Measurements from ENCODE around the gene SLC8A3.

DNA sequence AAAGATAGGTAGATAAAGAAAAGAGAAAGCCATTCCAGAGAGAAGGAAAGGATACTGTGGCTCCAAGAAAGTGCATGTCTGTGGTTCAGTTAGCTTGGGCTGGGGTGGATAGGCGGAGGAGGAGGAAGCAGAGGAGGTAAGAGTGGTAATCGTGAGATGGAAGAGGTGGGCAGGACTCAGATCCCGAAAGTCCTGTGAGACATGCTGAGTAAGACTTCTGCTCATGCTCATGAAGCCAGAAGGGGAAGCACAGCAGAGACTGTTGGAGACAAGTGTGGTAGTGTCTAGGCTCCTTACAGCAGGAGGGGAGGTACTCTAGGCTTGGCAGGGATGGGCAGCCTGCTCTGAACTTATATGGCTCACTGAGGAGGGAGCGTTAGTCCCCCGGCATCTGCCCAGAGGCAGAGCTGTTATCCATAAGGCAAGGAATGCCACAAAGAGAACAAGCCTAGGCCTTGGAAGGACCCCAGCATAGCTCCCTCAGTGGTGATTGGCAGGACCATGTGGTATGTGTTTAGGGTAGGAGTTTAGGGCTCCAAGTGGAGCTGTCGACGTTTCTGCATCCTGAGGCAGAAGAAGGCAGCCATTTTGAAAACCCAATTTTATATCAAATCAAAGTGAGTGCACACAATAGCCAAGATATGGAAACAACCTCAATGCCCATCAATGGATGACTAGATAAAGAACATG lies 174.2 kb downstream of the SLC8A3 start:
- TF ChIP-seq, protein P1, sequence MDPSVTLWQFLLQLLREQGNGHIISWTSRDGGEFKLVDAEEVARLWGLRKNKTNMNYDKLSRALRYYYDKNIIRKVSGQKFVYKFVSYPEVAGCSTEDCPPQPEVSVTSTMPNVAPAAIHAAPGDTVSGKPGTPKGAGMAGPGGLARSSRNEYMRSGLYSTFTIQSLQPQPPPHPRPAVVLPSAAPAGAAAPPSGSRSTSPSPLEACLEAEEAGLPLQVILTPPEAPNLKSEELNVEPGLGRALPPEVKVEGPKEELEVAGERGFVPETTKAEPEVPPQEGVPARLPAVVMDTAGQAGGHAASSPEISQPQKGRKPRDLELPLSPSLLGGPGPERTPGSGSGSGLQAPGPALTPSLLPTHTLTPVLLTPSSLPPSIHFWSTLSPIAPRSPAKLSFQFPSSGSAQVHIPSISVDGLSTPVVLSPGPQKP (IDR thresholded peaks at IDR 0.05; ENCODE audit: low read depth, low read length): no peak
- TF ChIP-seq CEBPB (IDR thresholded peaks at IDR 0.05): no peak
- TF ChIP-seq, protein P2, sequence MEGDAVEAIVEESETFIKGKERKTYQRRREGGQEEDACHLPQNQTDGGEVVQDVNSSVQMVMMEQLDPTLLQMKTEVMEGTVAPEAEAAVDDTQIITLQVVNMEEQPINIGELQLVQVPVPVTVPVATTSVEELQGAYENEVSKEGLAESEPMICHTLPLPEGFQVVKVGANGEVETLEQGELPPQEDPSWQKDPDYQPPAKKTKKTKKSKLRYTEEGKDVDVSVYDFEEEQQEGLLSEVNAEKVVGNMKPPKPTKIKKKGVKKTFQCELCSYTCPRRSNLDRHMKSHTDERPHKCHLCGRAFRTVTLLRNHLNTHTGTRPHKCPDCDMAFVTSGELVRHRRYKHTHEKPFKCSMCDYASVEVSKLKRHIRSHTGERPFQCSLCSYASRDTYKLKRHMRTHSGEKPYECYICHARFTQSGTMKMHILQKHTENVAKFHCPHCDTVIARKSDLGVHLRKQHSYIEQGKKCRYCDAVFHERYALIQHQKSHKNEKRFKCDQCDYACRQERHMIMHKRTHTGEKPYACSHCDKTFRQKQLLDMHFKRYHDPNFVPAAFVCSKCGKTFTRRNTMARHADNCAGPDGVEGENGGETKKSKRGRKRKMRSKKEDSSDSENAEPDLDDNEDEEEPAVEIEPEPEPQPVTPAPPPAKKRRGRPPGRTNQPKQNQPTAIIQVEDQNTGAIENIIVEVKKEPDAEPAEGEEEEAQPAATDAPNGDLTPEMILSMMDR (IDR thresholded peaks at IDR 0.05): no peak
- no peak for TF ChIP-seq RNF2 (IDR thresholded peaks at IDR 0.05; ENCODE audit: borderline replicate concordance, low read depth)
- TF ChIP-seq, protein P3, sequence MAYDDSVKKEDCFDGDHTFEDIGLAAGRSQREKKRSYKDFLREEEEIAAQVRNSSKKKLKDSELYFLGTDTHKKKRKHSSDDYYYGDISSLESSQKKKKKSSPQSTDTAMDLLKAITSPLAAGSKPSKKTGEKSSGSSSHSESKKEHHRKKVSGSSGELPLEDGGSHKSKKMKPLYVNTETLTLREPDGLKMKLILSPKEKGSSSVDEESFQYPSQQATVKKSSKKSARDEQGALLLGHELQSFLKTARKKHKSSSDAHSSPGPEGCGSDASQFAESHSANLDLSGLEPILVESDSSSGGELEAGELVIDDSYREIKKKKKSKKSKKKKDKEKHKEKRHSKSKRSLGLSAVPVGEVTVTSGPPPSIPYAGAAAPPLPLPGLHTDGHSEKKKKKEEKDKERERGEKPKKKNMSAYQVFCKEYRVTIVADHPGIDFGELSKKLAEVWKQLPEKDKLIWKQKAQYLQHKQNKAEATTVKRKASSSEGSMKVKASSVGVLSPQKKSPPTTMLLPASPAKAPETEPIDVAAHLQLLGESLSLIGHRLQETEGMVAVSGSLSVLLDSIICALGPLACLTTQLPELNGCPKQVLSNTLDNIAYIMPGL (CRISPR knock-in tag; IDR thresholded peaks at IDR 0.05; ENCODE audit: borderline replicate concordance): no peak
- TF ChIP-seq POLR2AphosphoS2 (conservative IDR thresholded peaks at IDR 0.05; ENCODE audit: low read length): no peak
- TF ChIP-seq POLR2A (IDR thresholded peaks at IDR 0.05; ENCODE audit: low read length): no peak
- TF ChIP-seq EP300 (IDR thresholded peaks at IDR 0.05): no peak
- TF ChIP-seq, protein P4, sequence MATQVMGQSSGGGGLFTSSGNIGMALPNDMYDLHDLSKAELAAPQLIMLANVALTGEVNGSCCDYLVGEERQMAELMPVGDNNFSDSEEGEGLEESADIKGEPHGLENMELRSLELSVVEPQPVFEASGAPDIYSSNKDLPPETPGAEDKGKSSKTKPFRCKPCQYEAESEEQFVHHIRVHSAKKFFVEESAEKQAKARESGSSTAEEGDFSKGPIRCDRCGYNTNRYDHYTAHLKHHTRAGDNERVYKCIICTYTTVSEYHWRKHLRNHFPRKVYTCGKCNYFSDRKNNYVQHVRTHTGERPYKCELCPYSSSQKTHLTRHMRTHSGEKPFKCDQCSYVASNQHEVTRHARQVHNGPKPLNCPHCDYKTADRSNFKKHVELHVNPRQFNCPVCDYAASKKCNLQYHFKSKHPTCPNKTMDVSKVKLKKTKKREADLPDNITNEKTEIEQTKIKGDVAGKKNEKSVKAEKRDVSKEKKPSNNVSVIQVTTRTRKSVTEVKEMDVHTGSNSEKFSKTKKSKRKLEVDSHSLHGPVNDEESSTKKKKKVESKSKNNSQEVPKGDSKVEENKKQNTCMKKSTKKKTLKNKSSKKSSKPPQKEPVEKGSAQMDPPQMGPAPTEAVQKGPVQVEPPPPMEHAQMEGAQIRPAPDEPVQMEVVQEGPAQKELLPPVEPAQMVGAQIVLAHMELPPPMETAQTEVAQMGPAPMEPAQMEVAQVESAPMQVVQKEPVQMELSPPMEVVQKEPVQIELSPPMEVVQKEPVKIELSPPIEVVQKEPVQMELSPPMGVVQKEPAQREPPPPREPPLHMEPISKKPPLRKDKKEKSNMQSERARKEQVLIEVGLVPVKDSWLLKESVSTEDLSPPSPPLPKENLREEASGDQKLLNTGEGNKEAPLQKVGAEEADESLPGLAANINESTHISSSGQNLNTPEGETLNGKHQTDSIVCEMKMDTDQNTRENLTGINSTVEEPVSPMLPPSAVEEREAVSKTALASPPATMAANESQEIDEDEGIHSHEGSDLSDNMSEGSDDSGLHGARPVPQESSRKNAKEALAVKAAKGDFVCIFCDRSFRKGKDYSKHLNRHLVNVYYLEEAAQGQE (IDR thresholded peaks at IDR 0.05): no peak
- TF ChIP-seq MYC (IDR thresholded peaks at IDR 0.05; ENCODE audit: borderline replicate concordance, low read length): no peak
- TF ChIP-seq FOSL2 (IDR thresholded peaks at IDR 0.05): no peak
- TF ChIP-seq FOSL2 (CRISPR knock-in tag; IDR thresholded peaks at IDR 0.05): no peak
- TF ChIP-seq ZNF302 (CRISPR knock-in tag; IDR thresholded peaks at IDR 0.05): no peak
